Left forelimb (tissue), 1 donor: ENCODE results near the gene CXorf51A.
"Not testable (repeated sequence)": the region's sequence is repeated elsewhere in the genome, so short reads cannot be mapped to it uniquely, and the experiment has no call there.

Experiments
- DNase-seq: peaks from one replicate; pipeline ENCODE4 v3.0.0-alpha.2; 2018; ENCODE audit warnings: low spot score

Gene CXorf51A

GRCh38 chrX:146814644-146815043, at the start of gene CXorf51A:
Gene CXorf51A, minus strand, starts transcription at chrX:146814744. Its CDS starts 21 bp downstream, at chrX:146814723.
- not testable (repeated sequence) for DNase-seq

- no peak for DNase-seq
Measured at GRCh38 chrX:146863566-146863965, 49.0 kb upstream of the CXorf51A start.

GRCh38 chrX:146854281-146854680, 39.7 kb upstream of the CXorf51A start:
- DNase-seq = no peak

- DNase-seq = no peak
Measured at GRCh38 chrX:146831994-146832393, 17.4 kb upstream of the CXorf51A start.

GRCh38 chrX:146809471-146809870, 5.1 kb downstream of the CXorf51A start, which contains the start of gene CXorf51B:
Gene CXorf51B, plus strand, starts transcription at chrX:146809771. Its CDS starts 21 bp downstream, at chrX:146809792.
- DNase-seq = not testable (repeated sequence)
